NCI-H146 treated with DMSO at 0.1 percent for 48 hours (cell line): ENCODE results near the gene EIF4E.
"Not testable (repeated sequence)": the region's sequence is repeated elsewhere in the genome, so short reads cannot be mapped to it uniquely, and the experiment has no call there.

Experiments used
- DNase-seq: peaks from one replicate; lab custom pipeline; 2025; ENCODE audit not compliant: unreplicated experiment; lab: John Stamatoyannopoulos, UW

Gene EIF4E

GRCh38 chr4:98886382-98886781, 42.6 kb downstream of the EIF4E start:
- DNase-seq, result not testable (repeated sequence)

GRCh38 chr4:98880884-98881283, 48.0 kb downstream of the EIF4E start:
- not testable (repeated sequence) for DNase-seq

- DNase-seq, result no peak
Measured at GRCh38 chr4:98879515-98879914, 49.4 kb downstream of the EIF4E start.

GRCh38 chr4:98873059-98873458, 55.9 kb downstream of the EIF4E start:
- DNase-seq, result no peak

GRCh38 chr4:98872120-98872906, 56.6 kb downstream of the EIF4E start:
- not testable (repeated sequence) for DNase-seq

GRCh38 chr4:98867648-98868047, 61.3 kb downstream of the EIF4E start:
- no peak for DNase-seq

GRCh38 chr4:98865059-98865458, 63.9 kb downstream of the EIF4E start:
- no peak for DNase-seq

GRCh38 chr4:98864560-98864959, 64.4 kb downstream of the EIF4E start:
- DNase-seq, result no peak

- no peak for DNase-seq
Measured at GRCh38 chr4:98862371-98862770, 66.6 kb downstream of the EIF4E start.

- no peak for DNase-seq
Measured at GRCh38 chr4:98861100-98861884, 67.6 kb downstream of the EIF4E start.

- no peak for DNase-seq
Measured at GRCh38 chr4:98851806-98852205, 77.1 kb downstream of the EIF4E start.

GRCh38 chr4:98850937-98851336, 78.0 kb downstream of the EIF4E start:
- no peak for DNase-seq

- DNase-seq, result no peak
Measured at GRCh38 chr4:98848448-98848847, 80.5 kb downstream of the EIF4E start.

- no peak for DNase-seq
Measured at GRCh38 chr4:98845960-98846359, 83.0 kb downstream of the EIF4E start.

GRCh38 chr4:98842917-98843316, 86.0 kb downstream of the EIF4E start:
- DNase-seq, result not testable (repeated sequence)

- DNase-seq, result no peak
Measured at GRCh38 chr4:98838977-98839618, 89.8 kb downstream of the EIF4E start.

- no peak for DNase-seq
Measured at GRCh38 chr4:98838531-98838930, 90.4 kb downstream of the EIF4E start.

GRCh38 chr4:98833384-98833783, 95.5 kb downstream of the EIF4E start:
- no peak for DNase-seq

- not testable (repeated sequence) for DNase-seq
Measured at GRCh38 chr4:98831036-98831435, 97.9 kb downstream of the EIF4E start.
